Gastrocnemius medialis (tissue), 4 donors: Measurements from ENCODE around the gene ORMDL2.

ENCODE experiments used
- CTCF ChIP-seq, 5 experiments: fragments of 450-650 bp in 3 of 5; fragments of 200-600 bp in 2 of 5; sonication (generic) in 2 of 5; IDR thresholded peaks in 4 of 5; conservative IDR thresholded peaks in 1 of 5; 1 replicate in 4 of 5; 2 replicates in 1 of 5; pipeline ENCODE4 v1.5.1; 2016 to 2019; ENCODE audit warnings: antibody characterized with exemption in 5 of 5, mild to moderate bottlenecking in 3 of 5, moderate library complexity in 3 of 5
- POLR2A ChIP-seq, 2 donors: fragments of 450-650 bp; IDR thresholded peaks; one replicate each; pipeline ENCODE4 v1.6.1; 2017; ENCODE audit warnings: antibody characterized with exemption in 2 of 2, mild to moderate bottlenecking in 2 of 2, moderate library complexity in 2 of 2

GRCh38 chr12:55824726-55825125 lies 6.9 kb downstream of the ORMDL2 start:
- TF ChIP-seq CTCF (IDR thresholded peaks at IDR 0.05 in 4 of 5, conservative IDR thresholded peaks at IDR 0.05 in 1 of 5) (no peak), POLR2A (IDR thresholded peaks at IDR 0.05) (no peak)
